HCT116 (cell line): Measurements from ENCODE around the gene GPR176.

ENCODE experiments used
- EGR1 ChIP-seq: IDR thresholded peaks from 2 replicates; pipeline ENCODE4 v1.6.1; 2012; ENCODE audit warnings: low read depth
- ELF1 ChIP-seq: IDR thresholded peaks from 2 replicates; pipeline ENCODE4 v1.6.1; 2012; ENCODE audit warnings: low read depth, borderline replicate concordance
- EZH2 ChIP-seq: fragments of 200-600 bp; sonication (generic); IDR thresholded peaks from 2 replicates; pipeline ENCODE4 v1.6.1; 2017; ENCODE audit warnings: antibody characterized with exemption, mixed run types
- EZH2phosphoT487 ChIP-seq: fragments of 200-600 bp; IDR thresholded peaks from 2 replicates; pipeline ENCODE4 v1.6.1; 2018; ENCODE audit warnings: antibody characterized with exemption, borderline replicate concordance
- JUND ChIP-seq: IDR thresholded peaks from 2 replicates; pipeline ENCODE4 v1.6.1; 2012
- POLR2A ChIP-seq: IDR thresholded peaks from 2 replicates; pipeline ENCODE4 v1.7.0; 2011; ENCODE audit warnings: borderline replicate concordance; ENCODE audit not compliant: insufficient read depth, insufficient read length; ENCODE audit errors: extremely low read depth
- SP1 ChIP-seq: IDR thresholded peaks from 2 replicates; pipeline ENCODE4 v1.6.1; 2012; ENCODE audit warnings: low read depth
- TF ChIP-seq, protein P1 (sequence below), 3 experiments: fragments of 200-600 bp in 1 of 3; sonication (generic) in 1 of 3; IDR thresholded peaks in 2 of 3; conservative IDR thresholded peaks in 1 of 3; 2 replicates each; pipeline ENCODE4 v1.5.1; 2012 to 2017; ENCODE audit warnings: low read depth in 2 of 3, low read length in 2 of 3, antibody characterized with exemption in 1 of 3, borderline replicate concordance in 1 of 3, control low read depth in 1 of 3, mild to moderate bottlenecking in 1 of 3, mixed read lengths in 1 of 3, mixed run types in 1 of 3, moderate library complexity in 1 of 3; ENCODE audit not compliant: insufficient read depth in 1 of 3
- TF ChIP-seq, protein P2 (sequence below): IDR thresholded peaks from 2 replicates; pipeline ENCODE4 v1.6.1; 2012; ENCODE audit warnings: low read depth
- TF ChIP-seq, protein P3 (sequence below): IDR thresholded peaks from 2 replicates; pipeline ENCODE4 v1.6.1; 2011; ENCODE audit warnings: mild to moderate bottlenecking, low read length, moderate library complexity; ENCODE audit not compliant: insufficient replicate concordance; ENCODE audit errors: extremely low read depth

DNA sequence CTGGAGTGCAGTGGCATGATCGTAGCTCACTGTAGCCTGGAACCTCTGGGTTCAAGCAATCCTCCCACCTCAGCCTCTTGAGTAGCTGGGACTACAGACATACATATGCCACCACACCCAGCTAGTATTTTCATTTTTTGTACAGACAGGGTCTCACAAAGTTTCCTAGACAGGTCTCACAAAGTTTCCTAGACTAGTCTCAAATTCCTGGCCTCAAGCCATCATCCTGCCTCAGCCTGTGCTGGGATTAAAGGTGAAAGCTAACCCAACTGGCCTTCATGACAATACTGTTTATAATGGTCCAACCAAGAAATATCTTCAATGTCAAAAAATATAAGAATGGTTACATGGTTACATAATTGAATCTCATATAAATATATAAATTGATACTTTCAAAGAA is 24.0 kb downstream of the GPR176 start:
- TF ChIP-seq, protein P1, sequence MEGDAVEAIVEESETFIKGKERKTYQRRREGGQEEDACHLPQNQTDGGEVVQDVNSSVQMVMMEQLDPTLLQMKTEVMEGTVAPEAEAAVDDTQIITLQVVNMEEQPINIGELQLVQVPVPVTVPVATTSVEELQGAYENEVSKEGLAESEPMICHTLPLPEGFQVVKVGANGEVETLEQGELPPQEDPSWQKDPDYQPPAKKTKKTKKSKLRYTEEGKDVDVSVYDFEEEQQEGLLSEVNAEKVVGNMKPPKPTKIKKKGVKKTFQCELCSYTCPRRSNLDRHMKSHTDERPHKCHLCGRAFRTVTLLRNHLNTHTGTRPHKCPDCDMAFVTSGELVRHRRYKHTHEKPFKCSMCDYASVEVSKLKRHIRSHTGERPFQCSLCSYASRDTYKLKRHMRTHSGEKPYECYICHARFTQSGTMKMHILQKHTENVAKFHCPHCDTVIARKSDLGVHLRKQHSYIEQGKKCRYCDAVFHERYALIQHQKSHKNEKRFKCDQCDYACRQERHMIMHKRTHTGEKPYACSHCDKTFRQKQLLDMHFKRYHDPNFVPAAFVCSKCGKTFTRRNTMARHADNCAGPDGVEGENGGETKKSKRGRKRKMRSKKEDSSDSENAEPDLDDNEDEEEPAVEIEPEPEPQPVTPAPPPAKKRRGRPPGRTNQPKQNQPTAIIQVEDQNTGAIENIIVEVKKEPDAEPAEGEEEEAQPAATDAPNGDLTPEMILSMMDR (IDR thresholded peaks at IDR 0.05 in 2 of 3, conservative IDR thresholded peaks at IDR 0.05 in 1 of 3; ENCODE audit: borderline replicate concordance in 1 of 3, insufficient read depth in 1 of 3, low read depth in 2 of 3, low read length in 2 of 3): no peak
- TF ChIP-seq EZH2phosphoT487 (no peak), EZH2 (no peak), EGR1 (no peak), POLR2A (no peak), SP1 (no peak), ELF1 (no peak), JUND (no peak)
- TF ChIP-seq, protein P2, sequence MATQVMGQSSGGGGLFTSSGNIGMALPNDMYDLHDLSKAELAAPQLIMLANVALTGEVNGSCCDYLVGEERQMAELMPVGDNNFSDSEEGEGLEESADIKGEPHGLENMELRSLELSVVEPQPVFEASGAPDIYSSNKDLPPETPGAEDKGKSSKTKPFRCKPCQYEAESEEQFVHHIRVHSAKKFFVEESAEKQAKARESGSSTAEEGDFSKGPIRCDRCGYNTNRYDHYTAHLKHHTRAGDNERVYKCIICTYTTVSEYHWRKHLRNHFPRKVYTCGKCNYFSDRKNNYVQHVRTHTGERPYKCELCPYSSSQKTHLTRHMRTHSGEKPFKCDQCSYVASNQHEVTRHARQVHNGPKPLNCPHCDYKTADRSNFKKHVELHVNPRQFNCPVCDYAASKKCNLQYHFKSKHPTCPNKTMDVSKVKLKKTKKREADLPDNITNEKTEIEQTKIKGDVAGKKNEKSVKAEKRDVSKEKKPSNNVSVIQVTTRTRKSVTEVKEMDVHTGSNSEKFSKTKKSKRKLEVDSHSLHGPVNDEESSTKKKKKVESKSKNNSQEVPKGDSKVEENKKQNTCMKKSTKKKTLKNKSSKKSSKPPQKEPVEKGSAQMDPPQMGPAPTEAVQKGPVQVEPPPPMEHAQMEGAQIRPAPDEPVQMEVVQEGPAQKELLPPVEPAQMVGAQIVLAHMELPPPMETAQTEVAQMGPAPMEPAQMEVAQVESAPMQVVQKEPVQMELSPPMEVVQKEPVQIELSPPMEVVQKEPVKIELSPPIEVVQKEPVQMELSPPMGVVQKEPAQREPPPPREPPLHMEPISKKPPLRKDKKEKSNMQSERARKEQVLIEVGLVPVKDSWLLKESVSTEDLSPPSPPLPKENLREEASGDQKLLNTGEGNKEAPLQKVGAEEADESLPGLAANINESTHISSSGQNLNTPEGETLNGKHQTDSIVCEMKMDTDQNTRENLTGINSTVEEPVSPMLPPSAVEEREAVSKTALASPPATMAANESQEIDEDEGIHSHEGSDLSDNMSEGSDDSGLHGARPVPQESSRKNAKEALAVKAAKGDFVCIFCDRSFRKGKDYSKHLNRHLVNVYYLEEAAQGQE: no peak
- TF ChIP-seq, protein P3, sequence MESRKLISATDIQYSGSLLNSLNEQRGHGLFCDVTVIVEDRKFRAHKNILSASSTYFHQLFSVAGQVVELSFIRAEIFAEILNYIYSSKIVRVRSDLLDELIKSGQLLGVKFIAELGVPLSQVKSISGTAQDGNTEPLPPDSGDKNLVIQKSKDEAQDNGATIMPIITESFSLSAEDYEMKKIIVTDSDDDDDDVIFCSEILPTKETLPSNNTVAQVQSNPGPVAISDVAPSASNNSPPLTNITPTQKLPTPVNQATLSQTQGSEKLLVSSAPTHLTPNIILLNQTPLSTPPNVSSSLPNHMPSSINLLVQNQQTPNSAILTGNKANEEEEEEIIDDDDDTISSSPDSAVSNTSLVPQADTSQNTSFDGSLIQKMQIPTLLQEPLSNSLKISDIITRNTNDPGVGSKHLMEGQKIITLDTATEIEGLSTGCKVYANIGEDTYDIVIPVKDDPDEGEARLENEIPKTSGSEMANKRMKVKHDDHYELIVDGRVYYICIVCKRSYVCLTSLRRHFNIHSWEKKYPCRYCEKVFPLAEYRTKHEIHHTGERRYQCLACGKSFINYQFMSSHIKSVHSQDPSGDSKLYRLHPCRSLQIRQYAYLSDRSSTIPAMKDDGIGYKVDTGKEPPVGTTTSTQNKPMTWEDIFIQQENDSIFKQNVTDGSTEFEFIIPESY: no peak
